ENCODE results near the gene LRRTM2.

LRRTM2 gene

GRCh38 chr5:138849439-138849838, 25.7 kb downstream of the LRRTM2 start:
- TF ChIP-seq, protein P1, sequence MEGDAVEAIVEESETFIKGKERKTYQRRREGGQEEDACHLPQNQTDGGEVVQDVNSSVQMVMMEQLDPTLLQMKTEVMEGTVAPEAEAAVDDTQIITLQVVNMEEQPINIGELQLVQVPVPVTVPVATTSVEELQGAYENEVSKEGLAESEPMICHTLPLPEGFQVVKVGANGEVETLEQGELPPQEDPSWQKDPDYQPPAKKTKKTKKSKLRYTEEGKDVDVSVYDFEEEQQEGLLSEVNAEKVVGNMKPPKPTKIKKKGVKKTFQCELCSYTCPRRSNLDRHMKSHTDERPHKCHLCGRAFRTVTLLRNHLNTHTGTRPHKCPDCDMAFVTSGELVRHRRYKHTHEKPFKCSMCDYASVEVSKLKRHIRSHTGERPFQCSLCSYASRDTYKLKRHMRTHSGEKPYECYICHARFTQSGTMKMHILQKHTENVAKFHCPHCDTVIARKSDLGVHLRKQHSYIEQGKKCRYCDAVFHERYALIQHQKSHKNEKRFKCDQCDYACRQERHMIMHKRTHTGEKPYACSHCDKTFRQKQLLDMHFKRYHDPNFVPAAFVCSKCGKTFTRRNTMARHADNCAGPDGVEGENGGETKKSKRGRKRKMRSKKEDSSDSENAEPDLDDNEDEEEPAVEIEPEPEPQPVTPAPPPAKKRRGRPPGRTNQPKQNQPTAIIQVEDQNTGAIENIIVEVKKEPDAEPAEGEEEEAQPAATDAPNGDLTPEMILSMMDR (IDR thresholded peaks at IDR 0.05; ENCODE audit: borderline replicate concordance, extremely low read depth, low read length, poor library complexity, severe bottlenecking): no peak
- no peak for TF ChIP-seq EZH2 (IDR thresholded peaks at IDR 0.05; ENCODE audit: borderline replicate concordance, low read depth, low read length, severe bottlenecking)
- H3K27ac ChIP-seq (ENCODE audit: low read length): no peak overlapping the region
- no peaks in the 10 kb centered on the region for H4K20me1 ChIP-seq (ENCODE audit: insufficient read depth, low read length)

DNA sequence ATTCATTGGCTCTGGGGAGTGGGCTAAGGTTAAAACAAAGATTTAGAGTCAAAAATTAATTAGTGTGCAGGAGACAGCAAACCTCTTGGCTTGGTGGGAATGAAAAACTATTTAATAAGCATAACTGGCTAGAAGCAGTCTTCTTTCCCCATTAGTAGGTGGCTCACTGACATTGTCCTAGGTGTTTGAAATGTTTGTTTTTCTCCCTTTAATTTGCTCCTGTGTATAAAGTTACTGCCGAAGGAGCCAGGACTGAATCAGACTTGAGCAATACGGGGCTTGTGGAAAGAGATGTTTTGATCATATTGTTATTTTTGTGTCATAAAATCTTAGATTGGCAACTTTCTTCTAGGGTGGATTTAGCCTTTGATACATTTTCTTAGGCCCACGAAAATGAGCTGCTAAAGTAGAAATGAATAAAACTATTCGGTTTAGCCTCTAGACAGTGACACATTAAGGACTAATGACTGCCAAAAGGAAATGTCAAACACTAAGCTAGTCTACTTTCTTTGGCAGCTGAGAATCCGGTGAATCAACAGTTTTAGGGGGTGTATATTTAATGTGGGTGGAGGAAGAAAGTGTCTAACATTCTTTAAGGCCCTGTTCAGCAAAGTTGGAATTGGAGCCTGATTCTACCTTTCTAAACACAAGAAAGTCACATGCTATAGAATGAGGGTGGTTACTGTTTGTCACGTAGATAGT, 30.2 kb downstream of the LRRTM2 start:
- DNase-seq (no peak), ATAC-seq (ENCODE audit: insufficient read depth, low read depth) (no peak)
- no peaks in the 10 kb centered on the region for H3K9me3 ChIP-seq (ENCODE audit: insufficient read depth, low read length, severe bottlenecking)
- H3K27ac ChIP-seq (ENCODE audit: low read length): no peak overlapping the region
- no peak overlapping the region for H2AFZ ChIP-seq (ENCODE audit: low read depth, low read length)
- no peaks in the 10 kb centered on the region for H3K79me2 ChIP-seq (ENCODE audit: insufficient read depth, low read length)
- H3K4me2 ChIP-seq (ENCODE audit: insufficient read depth, low read length): no peak overlapping the region
- H3K4me3 ChIP-seq (ENCODE audit: low read depth in 1 of 2, low read length in 2 of 2): no peak overlapping the region
- peaks cover 8% of the 10 kb centered on the region; the same call in 1 of the 2 replicates for H3K4me1 ChIP-seq (ENCODE audit: insufficient read depth, low read length)
- TF ChIP-seq, protein P1 (IDR thresholded peaks at IDR 0.05; ENCODE audit: borderline replicate concordance, extremely low read depth, low read length, poor library complexity, severe bottlenecking): no peak
- TF ChIP-seq EZH2 (IDR thresholded peaks at IDR 0.05; ENCODE audit: borderline replicate concordance, low read depth, low read length, severe bottlenecking): no peak
- no peaks in the 10 kb centered on the region for H4K20me1 ChIP-seq (ENCODE audit: insufficient read depth, low read length)
- H3K27me3 ChIP-seq (ENCODE audit: insufficient read depth, low read length, poor library complexity): no peaks in the 10 kb centered on the region
- H3K36me3 ChIP-seq (ENCODE audit: insufficient read depth, low read length): no peaks in the 10 kb centered on the region
- H3K9ac ChIP-seq (ENCODE audit: low read depth, low read length): no peak overlapping the region

More at GRCh38 chr5:138849439-138849838, 25.7 kb downstream of the LRRTM2 start:
- Histone ChIP-seq H3K27me3 (ENCODE audit: insufficient read depth, low read length, poor library complexity) (no peaks in the 10 kb centered on the region), H3K9me3 (ENCODE audit: insufficient read depth, low read length, severe bottlenecking) (no peaks in the 10 kb centered on the region), H3K79me2 (ENCODE audit: insufficient read depth, low read length) (no peaks in the 10 kb centered on the region), H3K4me1 (ENCODE audit: insufficient read depth, low read length) (peaks cover 8% of the 10 kb centered on the region; the same call in 1 of the 2 replicates), H2AFZ (ENCODE audit: low read depth, low read length) (no peak overlapping the region), H3K4me3 (ENCODE audit: low read depth in 1 of 2, low read length in 2 of 2) (no peak overlapping the region), H3K36me3 (ENCODE audit: insufficient read depth, low read length) (no peaks in the 10 kb centered on the region), H3K9ac (ENCODE audit: low read depth, low read length) (no peak overlapping the region), H3K4me2 (ENCODE audit: insufficient read depth, low read length) (no peak overlapping the region)
- DNase-seq: no peak
- ATAC-seq (ENCODE audit: insufficient read depth, low read depth): peak; percentile 35; the same call in 1 of the 3 replicates

DNA sequence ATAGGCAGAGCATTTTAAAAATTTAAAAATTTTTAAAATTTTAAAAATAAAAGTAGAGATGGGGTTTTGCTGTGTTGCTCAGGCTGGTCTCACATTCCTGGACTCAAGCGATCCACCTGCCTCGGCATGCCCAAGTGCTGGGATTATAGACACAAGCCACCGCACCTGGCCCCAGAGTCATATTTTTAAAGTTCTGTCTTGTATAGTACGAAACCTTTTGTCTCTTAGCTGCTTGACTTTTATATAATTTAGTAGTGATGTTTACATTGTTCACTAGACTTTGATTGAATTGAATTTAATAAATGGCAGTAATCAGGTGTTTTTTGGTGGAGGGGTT, 31.0 kb downstream of the LRRTM2 start:
- peaks cover 2% of the 10 kb centered on the region; the same call in 1 of the 2 replicates for H3K4me1 ChIP-seq (ENCODE audit: insufficient read depth, low read length)
- no peak for TF ChIP-seq EZH2 (IDR thresholded peaks at IDR 0.05; ENCODE audit: borderline replicate concordance, low read depth, low read length, severe bottlenecking)
- TF ChIP-seq, protein P1 (IDR thresholded peaks at IDR 0.05; ENCODE audit: borderline replicate concordance, extremely low read depth, low read length, poor library complexity, severe bottlenecking): no peak
- H3K36me3 ChIP-seq (ENCODE audit: insufficient read depth, low read length): no peaks in the 10 kb centered on the region
- ATAC-seq (ENCODE audit: insufficient read depth, low read depth): no peak
- no peaks in the 10 kb centered on the region for H3K27me3 ChIP-seq (ENCODE audit: insufficient read depth, low read length, poor library complexity)
- no peaks in the 10 kb centered on the region for H4K20me1 ChIP-seq (ENCODE audit: insufficient read depth, low read length)
- DNase-seq: no peak
- no peaks in the 10 kb centered on the region for H3K79me2 ChIP-seq (ENCODE audit: insufficient read depth, low read length)
- H2AFZ ChIP-seq (ENCODE audit: low read depth, low read length): no peak overlapping the region
- no peak overlapping the region for H3K4me3 ChIP-seq (ENCODE audit: low read depth in 1 of 2, low read length in 2 of 2)
- H3K4me2 ChIP-seq (ENCODE audit: insufficient read depth, low read length): no peak overlapping the region
- no peak overlapping the region for H3K27ac ChIP-seq (ENCODE audit: low read length)
- no peaks in the 10 kb centered on the region for H3K9me3 ChIP-seq (ENCODE audit: insufficient read depth, low read length, severe bottlenecking)
- no peak overlapping the region for H3K9ac ChIP-seq (ENCODE audit: low read depth, low read length)
